ENCODE data around the gene MEIG1.

- TF ChIP-seq YY1 (IDR thresholded peaks at IDR 0.05; ENCODE audit: insufficient read depth, insufficient read length): no peak
- no peak for TF ChIP-seq ZNF274 (IDR thresholded peaks at IDR 0.05; ENCODE audit: low read depth, low read length)
- TF ChIP-seq SUZ12 (IDR thresholded peaks at IDR 0.05; ENCODE audit: extremely low read depth, insufficient read depth, insufficient read length): no peak
Measured at GRCh38 chr10:14910953-14911352, 48.2 kb upstream of the MEIG1 start.

Data from NT2/D1 (cell line).